Breast epithelium (tissue), 3 donors: Measurements from ENCODE around the gene JAKMIP2.

Experiments used
- POLR2A ChIP-seq: fragments of 450-650 bp; IDR thresholded peaks from one replicate; pipeline ENCODE4 v1.6.1; 2016; ENCODE audit warnings: antibody characterized with exemption, mild to moderate bottlenecking, moderate library complexity
- POLR2AphosphoS5 ChIP-seq, 3 donors: sonication (generic); formaldehyde crosslinking; IDR thresholded peaks; one replicate each; pipeline ENCODE4 v1.6.1; 2017; ENCODE audit warnings: antibody characterized with exemption in 3 of 3
- TF ChIP-seq, protein P1 (sequence below), 3 donors: fragments of 450-650 bp; IDR thresholded peaks; one replicate each; pipeline ENCODE4 v1.5.1; 2016 to 2017; ENCODE audit warnings: antibody characterized with exemption in 3 of 3, mild to moderate bottlenecking in 3 of 3, moderate library complexity in 3 of 3

DNA sequence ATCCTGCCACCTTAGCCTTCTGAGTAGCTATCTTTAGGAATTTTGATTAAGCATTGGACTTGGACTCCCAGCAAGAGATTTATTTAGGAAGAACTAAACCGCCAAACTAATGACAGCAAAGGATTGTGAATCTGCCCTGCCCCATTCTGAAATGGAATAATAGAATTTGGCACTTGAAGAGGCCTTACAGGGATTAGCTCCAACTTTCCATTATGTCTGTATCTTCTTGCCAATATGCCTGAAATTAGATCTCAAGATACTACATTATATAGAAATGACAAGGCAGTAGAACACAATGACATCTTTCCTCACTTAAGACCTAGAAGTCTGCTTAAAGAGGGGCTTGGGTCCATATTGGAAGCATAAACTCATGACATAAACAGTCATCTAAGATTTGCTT, 195.7 kb downstream of the JAKMIP2 start:
- TF ChIP-seq POLR2A (no peak), POLR2AphosphoS5 (IDR thresholded peaks at IDR 0.05) (no peak)
- TF ChIP-seq, protein P1, sequence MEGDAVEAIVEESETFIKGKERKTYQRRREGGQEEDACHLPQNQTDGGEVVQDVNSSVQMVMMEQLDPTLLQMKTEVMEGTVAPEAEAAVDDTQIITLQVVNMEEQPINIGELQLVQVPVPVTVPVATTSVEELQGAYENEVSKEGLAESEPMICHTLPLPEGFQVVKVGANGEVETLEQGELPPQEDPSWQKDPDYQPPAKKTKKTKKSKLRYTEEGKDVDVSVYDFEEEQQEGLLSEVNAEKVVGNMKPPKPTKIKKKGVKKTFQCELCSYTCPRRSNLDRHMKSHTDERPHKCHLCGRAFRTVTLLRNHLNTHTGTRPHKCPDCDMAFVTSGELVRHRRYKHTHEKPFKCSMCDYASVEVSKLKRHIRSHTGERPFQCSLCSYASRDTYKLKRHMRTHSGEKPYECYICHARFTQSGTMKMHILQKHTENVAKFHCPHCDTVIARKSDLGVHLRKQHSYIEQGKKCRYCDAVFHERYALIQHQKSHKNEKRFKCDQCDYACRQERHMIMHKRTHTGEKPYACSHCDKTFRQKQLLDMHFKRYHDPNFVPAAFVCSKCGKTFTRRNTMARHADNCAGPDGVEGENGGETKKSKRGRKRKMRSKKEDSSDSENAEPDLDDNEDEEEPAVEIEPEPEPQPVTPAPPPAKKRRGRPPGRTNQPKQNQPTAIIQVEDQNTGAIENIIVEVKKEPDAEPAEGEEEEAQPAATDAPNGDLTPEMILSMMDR (IDR thresholded peaks at IDR 0.05), result no peak
